Posterior vena cava (tissue), 2 donors: Measurements from ENCODE around the gene STIL. TPM values are rescaled to one million over a fixed set of nuclear protein-coding genes. Genes with fewer than 3 reads are reported as not detected.
"Not testable (repeated sequence)": the region's sequence is repeated elsewhere in the genome, so short reads cannot be mapped to it uniquely, and the experiment has no call there.

ENCODE experiments used
- DNase-seq: peaks from one replicate; pipeline ENCODE4 v3.0.0-alpha.2; 2020; ENCODE audit warnings: low spot score
- intact Hi-C, 2 donors: fragments of 100-400 bp; cut with DNase I; formaldehyde crosslinking; loops; one replicate each; pipeline versions ENCODE4 v1.14.1 to v1.14.2; 2022 to 2023
- total RNA-seq, 2 donors: library from RNA; stranded (reverse); fragmentation: NEBNext Ultra II Directional; extraction: Animal tissue kit (Norgen Biotek cat#: 25700); gene quantifications; one replicate each; pipeline ENCODE4 v1.2.1, GENCODE V29; 2021
- donor health status: DM: yes; HTN: yes; CAD: no.
- donor health status: DM: yes; HTN: yes; CAD: no.

STIL gene
- total RNA-seq, 2 donors from 2014 or later = 0.86 to 1.1 TPM

DNA sequence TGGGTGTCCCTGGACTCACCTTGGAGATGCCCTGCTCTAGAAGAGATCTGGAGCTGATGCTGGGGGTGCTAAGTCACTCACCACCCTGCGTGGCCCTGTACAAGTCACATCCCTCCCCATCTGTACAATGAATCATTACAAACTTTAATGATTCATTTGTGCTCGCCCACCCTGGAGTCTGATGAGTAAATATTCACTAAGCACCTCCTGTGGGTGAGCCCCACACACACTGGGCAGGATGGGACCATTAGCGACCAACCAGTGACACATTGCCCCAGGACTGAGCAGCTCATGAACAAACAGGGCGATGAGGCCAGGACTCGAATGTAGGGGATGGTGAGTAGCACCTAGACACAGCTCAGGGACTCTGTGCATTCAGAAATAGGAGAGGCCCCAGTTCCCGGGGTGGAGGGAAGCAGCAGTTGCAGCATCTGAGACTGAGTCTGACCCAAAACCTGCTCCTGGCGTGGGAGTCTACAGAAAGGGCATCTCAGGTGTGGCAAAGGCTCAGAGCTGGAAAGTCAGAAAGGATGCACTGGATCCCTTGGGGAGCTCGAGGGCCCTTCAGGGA is 106.1 kb downstream of the STIL start:
- intact Hi-C loops = no loop called here
- peak; percentile 58 for DNase-seq

DNA sequence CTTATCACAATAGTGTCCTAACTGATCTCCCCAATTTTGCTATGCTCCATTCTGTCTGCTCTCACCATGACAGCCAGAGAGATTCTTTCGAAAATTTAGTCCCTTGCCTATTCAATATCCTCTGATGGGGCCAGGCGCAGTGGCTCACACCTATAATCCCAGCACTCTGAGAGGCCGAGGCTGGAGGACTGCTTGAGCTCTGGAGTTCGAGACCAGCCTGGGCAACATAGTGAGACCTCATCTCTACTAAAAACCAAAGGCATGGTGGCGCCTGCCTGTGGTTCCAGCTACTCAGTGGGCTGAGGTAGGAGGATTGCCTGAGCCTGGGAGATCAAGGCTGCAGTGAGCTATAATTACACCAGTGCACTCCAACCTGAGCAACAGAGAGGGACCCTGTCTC is 108.0 kb downstream of the STIL start:
- intact Hi-C loops = no loop called here
- DNase-seq = peak; percentile 26

DNA sequence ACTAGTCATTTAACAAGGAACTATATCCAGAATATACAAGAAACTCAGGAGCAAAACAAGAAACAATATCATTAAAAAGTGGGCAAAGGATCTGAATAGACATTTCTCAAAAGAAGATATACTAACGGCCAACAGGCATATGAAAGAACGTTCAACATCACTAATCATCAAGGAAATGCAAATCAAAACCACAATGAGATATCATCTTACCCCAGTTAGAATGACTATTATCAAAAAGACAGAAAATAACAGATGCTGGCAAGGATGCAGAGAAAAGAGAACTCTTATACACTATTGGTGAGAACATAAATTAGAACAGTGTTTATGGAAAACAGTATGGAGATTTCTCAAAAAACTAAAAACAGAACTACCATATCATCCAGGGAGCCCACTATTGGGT is 110.4 kb downstream of the STIL start:
- intact Hi-C loops = loop anchor here in 1 of 2 donors (5.0 kb wide), 1 partner anchor 399 kb away; no protein-coding TSS in a partner anchor
- not testable (repeated sequence) for DNase-seq

DNA sequence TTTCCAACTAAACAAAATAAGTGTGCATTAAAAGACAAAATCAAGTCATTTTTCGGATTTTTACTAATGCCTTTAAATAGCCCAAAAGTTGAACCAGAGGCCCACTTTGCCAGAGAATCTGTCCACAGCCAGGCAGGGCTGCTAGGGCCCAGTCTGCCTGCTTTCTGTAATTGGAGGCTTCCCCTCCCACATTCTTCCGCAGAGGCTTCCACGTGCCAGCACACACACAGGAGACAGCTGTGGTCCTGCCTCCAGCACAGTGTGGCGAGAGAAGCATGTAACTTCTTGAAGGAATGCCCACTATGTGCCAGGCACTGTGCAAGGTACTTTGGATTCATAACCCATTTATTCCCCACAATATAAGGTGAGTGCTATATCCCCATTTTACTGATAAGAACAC is 112.8 kb downstream of the STIL start:
- intact Hi-C loops = loop anchor here in 1 of 2 donors (5.0 kb wide), 1 partner anchor 401 kb away; no protein-coding TSS in a partner anchor
- peak; percentile 42 for DNase-seq

Other genes starting within 250 kb of the STIL start
- 1 to 10 TPM; 1.4 to 1.5 TPM for gene CYP4Z1, start 246.9 kb downstream of the STIL start, total RNA-seq
- gene CYP4A22, start 176.7 kb downstream of the STIL start, total RNA-seq = under 1 TPM; 0.10 to 0.32 TPM
- 1 to 10 TPM in 1 of 2 donors, under 1 TPM in 1; 0.76 to 1.0 TPM for gene PDZK1IP1, start 124.1 kb downstream of the STIL start, total RNA-seq
- gene TAL1, start 81.9 kb downstream of the STIL start, total RNA-seq = 1 to 10 TPM; 5.3 to 8.7 TPM
- gene CMPK1, start 19.6 kb upstream of the STIL start, total RNA-seq = 100 to 1,000 TPM; 109 to 127 TPM
- gene FOXE3, start 102.1 kb upstream of the STIL start, total RNA-seq = under 1 TPM in 1 of 2 donors, not detected in 1; 0.10 TPM
- under 1 TPM; 0.19 to 0.37 TPM for gene FOXD2, start 123.9 kb upstream of the STIL start, total RNA-seq